Prostate gland (tissue), 2 donors: ENCODE data around the gene KIF17. TPM values are rescaled to one million over a fixed set of nuclear protein-coding genes. Genes with fewer than 3 reads are reported as not detected.

ENCODE experiments used
- DNase-seq: peaks from one replicate; pipeline ENCODE4 v3.0.0-alpha.2; 2019; ENCODE audit warnings: low spot score
- H3K27ac ChIP-seq, 2 donors: fragments of 200-600 bp; sonication (generic); 2 replicates each; pipeline ENCODE4 v1.5.1; 2017 to 2019
- H3K27me3 ChIP-seq: fragments of 200-600 bp; sonication (generic); replicated peaks from 2 replicates; pipeline ENCODE4 v1.5.1; 2019; ENCODE audit not compliant: insufficient read depth
- H3K36me3 ChIP-seq, 2 donors: fragments of 200-600 bp; sonication (generic); 1 replicate in 1 of 2; 2 replicates in 1 of 2; pipeline versions ENCODE4 v1.5.1 to v1.8.1; 2017 to 2019
- H3K4me1 ChIP-seq: fragments of 200-600 bp; sonication (generic); replicated peaks from 2 replicates; pipeline ENCODE4 v1.5.1; 2019
- H3K4me3 ChIP-seq, 2 donors: fragments of 200-600 bp; sonication (generic); 2 replicates each; pipeline ENCODE4 v1.5.1; 2017 to 2019
- H3K9me3 ChIP-seq: fragments of 200-600 bp; sonication (generic); 2 replicates; pipeline ENCODE4 v1.5.1; 2017
- POLR2A ChIP-seq: fragments of 450-650 bp; IDR thresholded peaks from one replicate; pipeline ENCODE4 v1.6.1; 2016; ENCODE audit warnings: antibody characterized with exemption, mild to moderate bottlenecking
- POLR2AphosphoS5 ChIP-seq: sonication (generic); formaldehyde crosslinking; IDR thresholded peaks from one replicate; pipeline ENCODE4 v1.6.1; 2017; ENCODE audit warnings: antibody characterized with exemption
- WGBS: methylation state at CpG from one replicate; pipeline ENCODE4 v1.1.5; 2018; 5-methylcytosine and 5-hydroxymethylcytosine counted together
- intact Hi-C: fragments of 100-400 bp; cut with DNase I; formaldehyde crosslinking; loops from one replicate; pipeline ENCODE4 v1.14.2; 2022
- total RNA-seq, 2 donors: library from RNA; depleted of rRNA; stranded (reverse); fragments of >200 nt; gene quantifications; one replicate each; pipeline ENCODE4 v1.1.0, GENCODE V29; 2016
- TF ChIP-seq, protein P1 (sequence below), 4 experiments: fragments of 200-600 bp in 2 of 4; fragments of 450-650 bp in 2 of 4; sonication (generic) in 2 of 4; IDR thresholded peaks; 1 replicate in 3 of 4; 2 replicates in 1 of 4; pipeline ENCODE4 v1.5.1; 2016 to 2019; ENCODE audit warnings: antibody characterized with exemption in 4 of 4, mild to moderate bottlenecking in 2 of 4, moderate library complexity in 2 of 4

KIF17 gene
- total RNA-seq, 2 donors from 2014 or later: 1.6 to 12.6 TPM

DNA sequence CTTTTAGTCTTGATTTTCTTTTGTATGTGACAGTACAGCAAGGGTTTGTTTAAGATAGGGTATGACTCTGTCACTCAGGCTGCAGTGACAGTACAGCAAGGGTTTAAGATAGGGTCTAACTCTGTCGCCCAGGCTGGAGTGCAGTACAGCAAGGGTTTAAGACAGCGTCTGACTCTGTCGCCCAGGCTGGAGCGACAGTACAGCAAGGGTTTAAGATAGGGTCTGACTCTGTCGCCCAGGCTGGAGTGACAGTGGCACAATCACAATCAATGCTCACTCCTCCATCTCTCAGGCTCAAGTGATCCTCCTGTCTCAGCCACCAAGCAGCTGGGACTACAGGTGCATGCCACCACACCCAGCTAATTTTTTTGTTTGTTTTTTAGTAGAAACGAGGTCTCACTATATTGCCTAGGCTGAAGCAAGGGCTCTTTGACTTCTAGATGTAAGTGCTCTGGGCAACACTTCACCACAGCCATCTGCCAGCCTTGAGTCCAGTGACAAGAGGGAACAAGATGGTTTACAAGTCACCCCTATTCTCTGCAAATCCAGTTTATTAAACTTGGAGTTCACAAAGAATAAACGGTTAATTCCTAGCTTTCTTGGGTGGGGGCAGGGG lies 15.7 kb upstream of the KIF17 start:
- intact Hi-C loops: loop anchor here (2.0 to 10.0 kb wide), 2 partner anchors 37 to 51 kb away; partner anchors contain the start of gene HP1BP3
- H3K27me3 ChIP-seq: no peaks in the 10 kb centered on the region
- WGBS: 16% methylated on average over 7 of the region's 7 CpGs
- TF ChIP-seq POLR2A: no peak
- TF ChIP-seq, protein P1, sequence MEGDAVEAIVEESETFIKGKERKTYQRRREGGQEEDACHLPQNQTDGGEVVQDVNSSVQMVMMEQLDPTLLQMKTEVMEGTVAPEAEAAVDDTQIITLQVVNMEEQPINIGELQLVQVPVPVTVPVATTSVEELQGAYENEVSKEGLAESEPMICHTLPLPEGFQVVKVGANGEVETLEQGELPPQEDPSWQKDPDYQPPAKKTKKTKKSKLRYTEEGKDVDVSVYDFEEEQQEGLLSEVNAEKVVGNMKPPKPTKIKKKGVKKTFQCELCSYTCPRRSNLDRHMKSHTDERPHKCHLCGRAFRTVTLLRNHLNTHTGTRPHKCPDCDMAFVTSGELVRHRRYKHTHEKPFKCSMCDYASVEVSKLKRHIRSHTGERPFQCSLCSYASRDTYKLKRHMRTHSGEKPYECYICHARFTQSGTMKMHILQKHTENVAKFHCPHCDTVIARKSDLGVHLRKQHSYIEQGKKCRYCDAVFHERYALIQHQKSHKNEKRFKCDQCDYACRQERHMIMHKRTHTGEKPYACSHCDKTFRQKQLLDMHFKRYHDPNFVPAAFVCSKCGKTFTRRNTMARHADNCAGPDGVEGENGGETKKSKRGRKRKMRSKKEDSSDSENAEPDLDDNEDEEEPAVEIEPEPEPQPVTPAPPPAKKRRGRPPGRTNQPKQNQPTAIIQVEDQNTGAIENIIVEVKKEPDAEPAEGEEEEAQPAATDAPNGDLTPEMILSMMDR (IDR thresholded peaks at IDR 0.05): no peak
- TF ChIP-seq POLR2AphosphoS5: no peak
- peak overlapping the region; percentile 56 to 63 for H3K27ac ChIP-seq
- DNase-seq: no peak
- H3K4me1 ChIP-seq: no peaks in the 10 kb centered on the region
- no peaks in the 10 kb centered on the region for H3K9me3 ChIP-seq
- no peak overlapping the region for H3K4me3 ChIP-seq
- H3K36me3 ChIP-seq: no peaks in the 10 kb centered on the region

DNA sequence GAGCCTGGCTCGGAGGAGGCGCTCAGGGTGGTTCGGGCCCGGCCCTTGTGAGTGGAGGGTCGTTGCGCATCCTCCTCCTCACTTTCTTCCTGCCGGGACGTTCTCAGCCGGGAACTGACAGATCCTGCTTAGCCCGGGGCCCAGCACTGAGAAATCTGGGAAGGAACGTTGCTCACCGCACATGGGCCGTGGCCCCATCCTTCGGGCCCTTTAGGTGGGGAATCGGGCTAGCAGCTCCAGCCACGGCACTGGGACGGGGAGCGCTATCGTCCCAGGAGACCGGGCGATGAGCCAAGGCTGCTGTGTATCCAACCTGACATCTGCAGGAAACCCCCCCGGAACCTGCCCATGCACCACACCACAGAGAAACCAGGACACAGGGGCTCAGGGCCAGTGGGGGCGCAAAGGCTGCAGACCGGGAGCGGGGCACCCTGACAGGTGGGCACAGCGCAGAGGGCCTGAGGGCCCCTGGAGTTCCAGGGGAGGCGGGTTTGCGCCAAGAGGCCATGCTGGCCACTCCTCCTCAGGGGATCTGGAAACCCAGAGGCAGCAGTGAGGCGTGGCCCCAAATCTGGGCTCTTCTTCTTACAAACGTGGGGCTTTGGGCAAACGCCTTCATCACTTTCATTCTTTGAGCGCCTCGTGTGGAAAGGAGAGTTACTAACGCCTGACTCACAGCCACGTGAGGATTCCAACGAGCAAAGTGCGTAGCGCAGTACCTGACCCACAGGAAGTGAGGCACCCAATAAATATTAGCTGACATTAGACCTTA lies 15.0 kb upstream of the KIF17 start, which contains the start of gene SH2D5:
TSS of gene SH2D5 (minus strand) at position 116 of the 772 bp plus-strand sequence. CDS start 4,659 bp downstream, outside the sequence.
- H3K4me3 ChIP-seq: peak within 1 kb of the TSS; percentile 45 to 64
- no peaks in the 10 kb centered on the region for H3K27me3 ChIP-seq
- TF ChIP-seq, protein P1 (IDR thresholded peaks at IDR 0.05): peak in 3 of 4 experiments; percentile 13 to 44 (median 43)
- peak; percentile 93 for TF ChIP-seq POLR2AphosphoS5
- TF ChIP-seq POLR2A: no peak
- peak within 1 kb of the TSS; percentile 56 to 63 for H3K27ac ChIP-seq
- intact Hi-C loops: loop anchor here (2.0 to 10.0 kb wide), 2 partner anchors 36 to 52 kb away; partner anchors contain the start of gene HP1BP3
- no peaks in the 10 kb centered on the region for H3K9me3 ChIP-seq
- H3K36me3 ChIP-seq: no peaks in the 10 kb centered on the region
- no peaks in the 10 kb centered on the region for H3K4me1 ChIP-seq
- under 1% methylated on average over 36 of the region's 38 CpGs for WGBS
- DNase-seq: peak; percentile 84

DNA sequence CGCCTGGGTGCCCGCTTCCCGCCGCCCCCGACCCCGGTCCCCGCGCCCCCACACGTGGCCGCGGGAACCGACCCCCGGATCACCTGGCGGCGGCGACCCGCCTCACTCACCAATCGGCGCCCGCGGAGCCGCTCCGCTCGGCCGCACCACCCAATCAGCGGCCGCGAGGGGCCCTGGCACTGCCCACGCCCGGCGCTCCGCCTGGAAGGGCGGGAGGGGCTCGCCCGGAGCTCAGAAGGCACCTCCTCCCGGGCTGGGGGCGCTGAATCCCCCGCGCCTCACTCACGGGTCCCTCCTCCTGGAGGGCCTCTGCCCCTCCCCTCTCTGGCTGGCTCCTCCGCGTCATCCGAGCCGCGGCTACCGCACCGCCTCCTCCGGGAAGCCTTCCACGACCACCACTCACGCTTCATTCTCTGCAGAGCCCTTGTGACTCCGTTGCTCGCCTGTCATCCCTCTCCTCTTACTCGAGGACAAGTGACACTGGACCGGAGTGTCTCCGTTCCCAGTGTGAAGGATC lies 14.3 kb upstream of the KIF17 start:
- intact Hi-C loops: loop anchor here (2.0 to 10.0 kb wide), 2 partner anchors 35 to 53 kb away; partner anchors contain the start of gene HP1BP3
- no peaks in the 10 kb centered on the region for H3K36me3 ChIP-seq
- TF ChIP-seq POLR2AphosphoS5 (no peak), POLR2A (no peak)
- TF ChIP-seq, protein P1 (IDR thresholded peaks at IDR 0.05): no peak
- H3K27ac ChIP-seq: peak overlapping the region; percentile 56 to 63
- no peaks in the 10 kb centered on the region for H3K4me1 ChIP-seq
- DNase-seq: peak; percentile 44
- no peaks in the 10 kb centered on the region for H3K9me3 ChIP-seq
- H3K4me3 ChIP-seq: peak overlapping the region; percentile 45 to 64
- under 1% methylated on average over 52 of the region's 55 CpGs for WGBS
- H3K27me3 ChIP-seq: no peaks in the 10 kb centered on the region

DNA sequence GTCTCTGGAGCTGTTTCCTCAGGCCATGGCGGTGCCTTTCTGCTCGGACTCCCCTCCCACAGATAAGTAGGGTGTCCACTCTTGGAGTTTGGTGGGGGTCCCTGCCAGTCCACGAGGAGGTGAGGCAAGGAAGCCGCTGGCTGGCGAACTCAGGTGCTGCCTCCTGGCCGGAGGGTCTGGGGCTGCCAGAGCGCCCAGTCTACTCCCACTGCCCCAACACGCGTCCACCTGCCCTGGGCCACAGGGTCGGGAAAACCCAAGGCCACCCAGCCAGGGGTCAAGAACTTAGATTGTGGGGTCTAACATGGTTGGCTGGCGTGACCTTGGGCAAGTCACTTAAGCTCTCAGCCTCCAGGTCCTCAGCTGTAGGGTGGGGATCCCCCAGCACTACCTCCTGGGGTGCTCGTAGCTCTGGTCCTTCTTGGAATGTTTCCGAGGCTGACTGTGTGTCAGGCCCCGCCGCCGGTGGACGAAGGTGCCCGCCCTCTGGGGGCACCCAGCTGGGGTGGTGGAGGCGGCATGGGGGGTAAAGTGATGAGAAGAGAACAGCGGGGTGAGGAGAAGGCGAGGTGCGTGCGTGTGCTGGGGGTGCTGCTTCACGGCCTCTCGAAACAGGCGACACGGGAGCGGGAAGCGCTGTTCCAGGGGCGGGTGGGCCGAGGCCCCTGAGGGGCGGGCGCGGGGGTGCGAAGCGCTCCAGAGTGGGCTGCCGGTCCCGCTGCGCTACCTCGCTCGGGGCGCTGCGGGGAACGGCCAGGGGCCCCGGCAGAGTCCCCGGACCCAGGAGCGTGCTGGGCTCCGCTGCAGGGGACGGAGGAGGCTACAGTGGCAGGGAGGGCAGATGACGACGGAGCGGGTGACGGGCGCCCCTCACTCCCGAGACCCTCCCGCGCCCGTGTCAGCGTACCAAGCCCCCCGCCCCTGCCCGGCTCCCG lies 13.5 kb upstream of the KIF17 start:
- WGBS: 21% methylated on average over 59 of the region's 62 CpGs
- H3K9me3 ChIP-seq: no peaks in the 10 kb centered on the region
- no peaks in the 10 kb centered on the region for H3K4me1 ChIP-seq
- intact Hi-C loops: loop anchor here (10.0 kb wide), 1 partner anchor 53 kb away; the partner anchor contains the start of gene HP1BP3
- DNase-seq: no peak
- H3K27me3 ChIP-seq: no peaks in the 10 kb centered on the region
- peak overlapping the region; percentile 45 to 64 for H3K4me3 ChIP-seq
- no peaks in the 10 kb centered on the region for H3K36me3 ChIP-seq
- TF ChIP-seq POLR2AphosphoS5 (no peak), POLR2A (no peak)
- TF ChIP-seq, protein P1 (IDR thresholded peaks at IDR 0.05): no peak
- no peak overlapping the region for H3K27ac ChIP-seq
